Breast epithelium (tissue), 3 donors: Measurements from ENCODE around the gene GLI3.

Experiments
- CTCF ChIP-seq, 3 donors: fragments of 450-650 bp; IDR thresholded peaks; one replicate each; pipeline ENCODE4 v1.5.1; 2016 to 2017; ENCODE audit warnings: antibody characterized with exemption in 3 of 3, mild to moderate bottlenecking in 3 of 3, moderate library complexity in 3 of 3
- POLR2A ChIP-seq: fragments of 450-650 bp; IDR thresholded peaks from one replicate; pipeline ENCODE4 v1.6.1; 2016; ENCODE audit warnings: antibody characterized with exemption, mild to moderate bottlenecking, moderate library complexity
- POLR2AphosphoS5 ChIP-seq, 3 donors: sonication (generic); formaldehyde crosslinking; IDR thresholded peaks; one replicate each; pipeline ENCODE4 v1.6.1; 2017; ENCODE audit warnings: antibody characterized with exemption in 3 of 3

- no peak for TF ChIP-seq CTCF (IDR thresholded peaks at IDR 0.05)
- no peak for TF ChIP-seq POLR2A
- no peak for TF ChIP-seq POLR2AphosphoS5 (IDR thresholded peaks at IDR 0.05)
These were observed 5.4 kb upstream of the GLI3 start for GRCh38 chr7:42242381-42242780.
